ENCODE measurements around the gene PDZRN4.
A peak's percentile ranks its signal among the peaks of the same experiment; 100 is the strongest.
"Not testable (repeated sequence)": the region's sequence is repeated elsewhere in the genome, so short reads cannot be mapped to it uniquely, and the experiment has no call there.

Gene PDZRN4

GRCh38 chr12:41220931-41221330, 32.8 kb downstream of the PDZRN4 start:
- DNase-seq: no peak

GRCh38 chr12:41221491-41221890, 33.4 kb downstream of the PDZRN4 start:
- DNase-seq: no peak

GRCh38 chr12:41223600-41223999, 35.5 kb downstream of the PDZRN4 start:
- DNase-seq: no peak

GRCh38 chr12:41224066-41224465, 35.9 kb downstream of the PDZRN4 start:
- no peak for DNase-seq

GRCh38 chr12:41225179-41225578, 37.1 kb downstream of the PDZRN4 start:
- DNase-seq: no peak

- DNase-seq: no peak
Observed at GRCh38 chr12:41228066-41228820, 40.1 kb downstream of the PDZRN4 start.

GRCh38 chr12:41230756-41231155, 42.6 kb downstream of the PDZRN4 start:
- DNase-seq: no peak

GRCh38 chr12:41234692-41235091, 46.6 kb downstream of the PDZRN4 start:
- no peak for DNase-seq

GRCh38 chr12:41242603-41243002, 54.5 kb downstream of the PDZRN4 start:
- DNase-seq: no peak

GRCh38 chr12:41248391-41248790, 60.3 kb downstream of the PDZRN4 start:
- DNase-seq: no peak

GRCh38 chr12:41250748-41251147, 62.6 kb downstream of the PDZRN4 start:
- DNase-seq: no peak

GRCh38 chr12:41254004-41254914, 66.1 kb downstream of the PDZRN4 start:
- DNase-seq: no peak

GRCh38 chr12:41263196-41263595, 75.1 kb downstream of the PDZRN4 start:
- not testable (repeated sequence) for DNase-seq

- DNase-seq: peak; percentile 20
Observed at GRCh38 chr12:41264281-41264680, 76.2 kb downstream of the PDZRN4 start.

GRCh38 chr12:41269056-41269455, 80.9 kb downstream of the PDZRN4 start:
- DNase-seq: no peak

- no peak for DNase-seq
Observed at GRCh38 chr12:41271489-41271888, 83.4 kb downstream of the PDZRN4 start.

- no peak for DNase-seq
Observed at GRCh38 chr12:41274643-41275042, 86.5 kb downstream of the PDZRN4 start.

- DNase-seq: peak; percentile 42
Observed at GRCh38 chr12:41277100-41277945, 89.2 kb downstream of the PDZRN4 start.

- peak; percentile 39 for DNase-seq
Observed at GRCh38 chr12:41277946-41278267, 89.8 kb downstream of the PDZRN4 start.

- not testable (repeated sequence) for DNase-seq
Observed at GRCh38 chr12:41280341-41281095, 92.4 kb downstream of the PDZRN4 start.

GRCh38 chr12:41285470-41285869, 97.3 kb downstream of the PDZRN4 start:
- not testable (repeated sequence) for DNase-seq

GRCh38 chr12:41286426-41286825, 98.3 kb downstream of the PDZRN4 start:
- DNase-seq: peak; percentile 49

All from NCI-H1092 treated with DMSO at 0.1 percent for 48 hours (cell line).